HTR-8/SVneo (cell line): ENCODE measurements around the gene HDGFL2.

Experiments used
- DNase-seq: peaks from one replicate; pipeline ENCODE4 v3.0.0; 2011; ENCODE audit warnings: low spot score, mixed read lengths; ENCODE audit not compliant: insufficient read length
- FAIRE-seq: peaks from 2 replicates; lab custom pipeline; 2011; peaks lifted over from hg19 to GRCh38; lab: Jason Lieb, UNC

HDGFL2 gene

DNA sequence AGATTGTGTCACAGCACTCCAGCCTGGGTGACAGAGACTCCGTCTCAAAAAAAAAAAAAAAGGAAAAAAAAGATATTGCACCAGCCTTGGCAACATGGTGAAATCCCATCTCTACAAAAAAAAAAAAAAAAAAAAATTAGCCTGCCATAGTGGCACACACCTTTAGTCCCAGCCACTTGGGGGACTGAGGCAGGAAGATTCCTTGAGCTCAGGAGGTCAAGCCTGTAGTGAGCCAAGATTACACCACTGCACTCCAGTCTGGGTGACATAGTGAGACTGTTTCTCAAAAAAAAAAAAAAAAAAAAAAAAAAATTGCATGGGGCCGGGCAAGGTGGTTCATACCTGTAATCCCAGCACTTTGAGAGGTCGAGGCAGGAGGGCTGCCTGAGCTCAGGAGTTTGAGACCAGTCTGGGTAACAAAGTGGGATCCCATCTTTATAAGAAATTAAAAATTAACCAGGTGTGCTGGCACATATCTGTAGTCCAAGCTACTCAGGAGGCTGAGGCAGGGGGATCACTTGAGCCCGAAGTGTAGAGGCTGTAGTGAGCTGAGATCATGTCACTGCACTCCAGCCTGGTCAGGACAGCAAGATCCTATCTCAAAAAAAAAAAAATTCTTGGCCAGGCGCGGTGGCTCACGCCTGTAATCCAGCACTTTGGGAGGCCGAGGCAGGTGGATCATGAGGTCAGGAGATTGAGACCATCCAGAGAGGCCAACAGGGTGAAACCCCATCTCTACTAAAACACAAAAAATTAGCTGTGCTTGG is 7.1 kb upstream of the HDGFL2 start:
- DNase-seq = no peak
- no peak for FAIRE-seq

DNA sequence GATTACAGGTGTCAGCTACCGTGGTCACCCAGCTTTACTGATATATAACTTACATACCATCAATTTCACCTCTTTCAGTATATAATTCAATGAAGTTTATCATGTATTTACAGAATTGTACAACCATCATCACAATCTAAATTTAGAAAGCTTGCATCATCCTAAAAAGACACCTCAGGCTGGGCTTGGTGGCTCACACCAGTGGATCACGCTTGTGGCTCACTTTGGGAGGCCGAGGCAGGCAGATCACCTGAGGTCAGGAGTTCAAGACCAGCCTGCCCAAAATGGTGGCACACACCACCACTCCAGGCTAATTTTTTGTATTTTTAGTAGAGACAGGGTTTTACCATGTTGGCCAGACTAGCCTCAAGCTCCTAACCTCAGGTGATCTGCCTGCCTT is 4.3 kb upstream of the HDGFL2 start:
- FAIRE-seq (no peak), DNase-seq (no peak)

DNA sequence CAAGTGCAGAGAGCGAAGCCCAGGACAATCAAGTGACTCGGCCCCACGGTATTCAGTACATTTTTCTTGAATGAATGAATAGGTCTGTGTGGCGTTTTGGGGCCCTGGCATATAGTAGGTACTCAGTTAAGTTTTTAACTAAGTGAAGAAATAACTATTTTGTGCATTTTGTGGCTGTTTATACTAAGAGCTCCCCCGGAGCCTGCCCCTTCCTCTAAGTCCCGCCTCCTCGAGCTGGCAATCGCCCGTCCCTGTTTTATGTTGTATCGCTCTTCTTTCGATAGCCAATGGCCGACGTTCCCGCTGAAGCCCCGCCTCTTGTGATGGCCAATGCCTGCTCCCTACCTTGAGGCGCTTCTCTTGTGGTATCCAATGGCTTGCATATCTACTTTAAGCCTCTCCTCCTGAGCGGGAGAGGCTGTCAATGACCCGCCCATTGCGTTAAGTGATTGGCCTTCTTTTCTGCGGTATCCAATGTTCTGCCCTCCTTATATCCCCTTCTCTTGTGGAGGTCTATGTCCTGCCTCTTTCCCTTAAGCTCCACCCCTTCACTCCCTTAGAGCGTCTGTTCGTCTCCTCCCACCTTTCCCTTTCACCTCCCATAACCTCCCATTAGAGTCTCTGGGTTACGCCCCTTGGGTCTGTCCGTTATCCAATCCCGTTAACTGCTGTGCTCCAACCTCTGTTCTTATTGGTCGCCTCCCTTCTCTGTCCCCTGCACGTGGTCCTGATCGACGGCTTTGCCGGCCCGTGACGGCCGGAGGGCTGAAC is 509 bp upstream of the HDGFL2 start:
- peak; percentile 97 for FAIRE-seq
- peak; percentile 95 for DNase-seq

DNA sequence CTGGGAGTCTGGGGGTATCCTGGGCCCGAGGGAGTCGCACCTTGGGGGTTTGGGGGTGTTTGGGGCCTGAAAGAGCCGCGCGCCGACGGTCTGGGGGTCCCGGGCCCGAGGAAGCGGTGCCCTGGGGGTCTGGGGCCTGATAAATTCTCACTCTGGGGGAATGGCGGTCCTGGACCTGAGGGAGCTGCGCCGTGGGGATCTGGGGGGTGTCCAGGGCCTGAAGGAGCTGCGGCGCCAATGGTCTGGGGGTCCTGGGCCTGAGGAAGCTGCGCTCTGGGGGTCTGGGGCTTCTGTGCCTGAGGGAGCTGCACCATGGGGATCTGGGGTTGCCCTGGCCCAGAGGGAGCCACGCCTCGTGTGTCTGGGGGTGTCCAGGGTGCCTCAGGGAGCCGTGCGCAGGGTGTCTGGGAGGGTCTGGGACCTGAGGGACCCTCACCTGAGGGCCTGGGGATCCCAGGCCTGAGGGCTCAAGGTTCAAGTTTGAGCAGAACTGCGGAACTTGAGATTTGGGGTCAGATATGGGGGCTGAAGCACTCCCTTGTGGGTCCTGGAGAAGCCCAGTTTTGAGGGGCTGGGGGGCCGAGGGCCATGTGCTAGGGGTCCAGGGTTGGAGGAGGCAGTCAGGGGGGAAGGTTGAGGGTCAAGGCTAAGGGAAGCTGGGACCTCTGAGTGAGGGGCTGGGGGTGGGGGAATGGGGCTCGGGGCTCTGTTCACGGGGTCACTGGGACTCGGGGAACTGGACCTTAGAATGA is 1.1 kb downstream of the HDGFL2 start:
- DNase-seq (no peak), FAIRE-seq (no peak)

DNA sequence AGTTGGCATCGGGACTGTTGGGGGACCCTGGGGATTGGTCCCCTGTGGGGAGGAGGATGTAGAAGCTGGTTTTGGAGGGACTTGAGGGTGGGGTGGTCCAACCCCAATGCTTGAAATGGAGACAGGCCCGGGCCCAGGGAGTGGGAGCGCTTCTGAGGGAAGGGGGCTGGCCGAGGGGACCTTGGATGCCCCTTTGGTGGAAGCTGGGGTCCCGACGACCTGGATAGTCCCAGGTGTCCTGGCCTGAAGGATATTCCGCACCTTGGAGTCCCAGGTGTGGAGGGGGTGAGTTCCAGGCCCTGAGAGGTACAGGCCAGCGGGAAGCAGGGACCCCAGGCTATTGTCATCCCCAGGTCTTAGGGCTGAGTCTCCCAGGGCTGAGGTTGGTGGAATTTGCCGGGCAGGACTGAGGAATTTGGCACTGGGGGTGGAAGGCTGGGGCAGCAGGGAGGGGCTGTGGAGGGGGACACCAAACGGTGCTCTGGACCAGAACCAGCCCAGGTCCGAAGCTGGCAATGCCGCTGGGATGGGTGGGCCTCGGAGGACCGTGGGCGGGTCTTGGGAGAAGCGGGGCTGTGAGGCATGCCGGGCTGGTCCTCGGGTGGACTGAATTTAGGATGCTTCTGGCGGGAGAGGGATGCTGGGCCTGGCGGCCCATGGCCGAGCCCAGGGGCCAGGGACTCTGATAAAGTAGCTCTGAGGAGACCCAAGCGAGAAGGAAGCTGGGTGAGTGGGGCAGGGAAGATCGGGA is 1.8 kb downstream of the HDGFL2 start:
- DNase-seq = no peak

DNA sequence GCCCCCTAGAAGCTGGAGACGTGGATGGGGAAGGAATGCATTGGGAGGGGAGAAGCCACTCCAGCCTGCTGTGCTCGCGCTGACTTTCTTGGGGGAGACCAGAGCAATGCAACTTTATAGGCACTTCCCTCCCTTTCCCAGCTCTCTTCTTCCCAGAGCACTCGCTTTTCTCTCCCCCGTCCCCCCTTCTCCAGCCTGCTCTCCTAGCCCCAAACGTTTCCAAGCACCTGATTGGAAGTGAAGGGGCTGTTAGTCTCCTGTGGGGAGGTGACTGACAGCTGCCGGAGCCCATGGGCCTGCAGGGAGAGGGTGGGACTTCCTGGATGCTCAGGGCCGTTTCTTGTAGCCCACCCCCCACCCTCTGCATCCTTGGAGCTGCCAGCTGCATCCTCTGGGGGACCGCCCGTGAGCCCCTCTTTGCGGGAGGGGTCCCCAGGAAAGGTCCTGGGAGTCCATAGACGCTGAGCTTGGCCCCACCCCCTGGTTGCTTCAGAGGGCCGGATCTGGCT is 2.5 kb downstream of the HDGFL2 start:
- FAIRE-seq = no peak
- DNase-seq = peak; percentile 83

More for the DNA sequence above, 1.8 kb downstream of the HDGFL2 start:
- no peak for FAIRE-seq

DNA sequence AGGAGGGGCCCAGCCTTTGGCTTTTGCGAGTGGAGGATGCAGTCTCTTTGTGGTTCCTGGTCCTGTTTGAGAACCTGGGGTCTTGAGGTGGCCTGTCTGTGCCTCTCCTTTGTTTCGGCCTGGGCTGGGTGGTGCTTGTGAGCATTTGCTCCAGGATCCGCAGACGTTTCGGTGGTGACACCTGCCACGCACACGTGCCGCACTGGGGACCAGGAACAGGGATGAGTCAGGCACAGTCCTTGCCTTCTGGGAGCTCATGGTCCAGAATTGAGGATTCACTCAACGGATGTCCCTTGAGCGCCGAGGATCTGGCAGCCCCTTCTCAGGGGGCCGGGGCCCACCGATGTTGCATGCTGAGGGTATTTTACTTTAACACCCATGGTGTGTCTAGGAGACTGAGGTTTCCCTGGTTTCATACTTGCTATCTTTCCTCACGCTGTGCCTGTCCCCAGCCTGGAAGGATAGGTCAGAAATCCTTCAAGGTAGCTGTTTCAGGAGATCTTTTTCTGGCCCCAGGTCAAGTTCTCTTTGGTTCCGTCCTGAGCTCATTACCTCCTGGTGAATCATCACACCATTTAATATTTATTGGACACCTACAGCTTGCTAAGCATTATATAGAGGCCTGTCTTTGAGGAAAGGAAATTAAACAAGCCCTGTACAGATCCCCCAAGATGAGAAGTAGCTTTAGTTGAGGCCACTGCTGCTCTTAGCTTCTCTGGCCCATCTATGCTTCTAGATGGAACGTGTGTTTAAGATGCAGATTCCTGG is 5.1 kb downstream of the HDGFL2 start:
- FAIRE-seq = no peak
- no peak for DNase-seq

DNA sequence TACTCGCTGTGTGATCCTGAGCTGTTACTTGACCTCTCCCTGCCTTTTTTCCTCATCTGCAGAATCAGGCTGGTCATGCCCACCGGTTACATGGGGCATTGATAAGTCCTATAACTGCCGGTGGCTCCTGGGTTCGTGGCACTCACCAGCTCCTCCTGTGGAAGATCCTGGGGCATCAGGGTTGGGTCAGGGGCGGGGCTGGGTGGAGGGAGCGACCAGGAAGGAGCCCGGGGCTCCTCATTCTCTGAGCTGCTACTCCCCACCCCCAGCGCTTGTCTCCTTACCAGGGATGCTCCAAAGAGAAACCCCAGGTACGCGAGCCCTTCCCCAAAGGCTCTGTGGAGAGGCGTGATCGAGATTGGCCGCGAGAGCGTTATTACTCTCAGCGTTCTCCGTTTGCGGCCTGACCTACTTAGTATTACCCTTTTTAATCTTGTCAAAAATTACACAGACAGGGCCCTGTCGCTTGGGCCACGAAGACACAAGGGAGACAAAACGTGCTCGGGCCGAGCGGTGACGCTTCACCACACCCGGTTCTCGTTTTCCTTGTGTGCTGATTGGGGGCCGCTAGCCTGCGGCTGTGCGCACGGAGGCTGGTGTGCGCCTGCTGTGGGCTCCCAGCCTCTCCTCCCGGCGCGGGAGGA is 10.7 kb downstream of the HDGFL2 start:
- no peak for FAIRE-seq

DNA sequence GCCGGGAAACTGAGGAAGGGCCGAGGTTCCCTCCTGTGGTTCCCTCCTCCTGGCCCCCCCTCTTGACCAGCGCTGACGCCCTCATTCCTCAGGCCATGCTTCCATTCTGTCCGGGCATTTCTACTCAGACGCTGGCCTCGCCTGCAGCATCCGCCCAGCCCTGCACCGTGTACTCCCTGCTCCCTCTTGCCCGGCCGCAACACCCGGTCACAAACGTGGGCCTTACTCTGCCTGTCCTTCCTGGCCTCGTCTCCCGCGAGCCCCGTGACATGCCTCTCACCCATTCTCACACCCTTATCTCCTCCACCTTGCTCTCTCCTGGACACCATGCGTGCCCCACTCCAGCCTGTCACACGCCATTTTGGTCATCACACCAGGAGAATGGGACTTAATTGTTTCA is 11.3 kb downstream of the HDGFL2 start:
- FAIRE-seq (no peak), DNase-seq (no peak)

More for the DNA sequence above, 10.7 kb downstream of the HDGFL2 start:
- no peak for DNase-seq

DNA sequence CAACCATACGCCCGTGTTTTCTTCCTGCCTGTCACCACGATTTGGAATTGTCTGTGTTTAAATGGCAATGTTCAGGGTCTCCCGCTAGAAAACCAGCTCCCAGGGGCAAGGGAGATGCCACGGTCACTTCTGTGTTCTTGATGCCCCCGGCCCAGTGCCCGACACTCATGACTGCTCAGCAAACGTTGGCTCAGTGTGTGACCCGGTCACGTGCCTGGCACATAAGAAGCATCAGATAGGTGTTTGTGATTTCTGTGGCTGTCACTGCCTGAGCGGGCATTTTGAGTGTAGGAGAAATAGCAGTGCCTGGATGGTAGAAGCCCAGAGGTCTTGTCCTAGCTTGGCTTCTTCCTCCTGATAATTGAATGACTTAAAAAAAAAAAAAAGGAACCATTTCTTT is 15.5 kb downstream of the HDGFL2 start:
- DNase-seq = no peak
- no peak for FAIRE-seq

DNA sequence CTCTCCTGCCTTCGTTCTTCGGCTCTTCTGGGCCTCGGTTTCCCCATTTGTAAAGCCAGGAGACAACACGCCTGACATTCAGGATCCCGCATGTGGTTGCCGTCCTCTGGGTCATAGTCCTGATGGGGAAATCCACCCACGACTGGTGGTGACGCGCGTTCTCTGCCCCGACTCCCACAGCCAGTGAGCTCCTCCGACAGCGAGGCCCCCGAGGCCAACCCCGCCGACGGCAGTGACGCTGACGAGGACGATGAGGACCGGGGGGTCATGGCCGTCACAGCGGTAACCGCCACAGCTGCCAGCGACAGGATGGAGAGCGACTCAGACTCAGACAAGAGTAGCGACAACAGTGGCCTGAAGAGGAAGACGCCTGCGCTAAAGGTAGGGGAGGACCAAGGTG is 16.4 kb downstream of the HDGFL2 start:
- FAIRE-seq = no peak
- no peak for DNase-seq

DNA sequence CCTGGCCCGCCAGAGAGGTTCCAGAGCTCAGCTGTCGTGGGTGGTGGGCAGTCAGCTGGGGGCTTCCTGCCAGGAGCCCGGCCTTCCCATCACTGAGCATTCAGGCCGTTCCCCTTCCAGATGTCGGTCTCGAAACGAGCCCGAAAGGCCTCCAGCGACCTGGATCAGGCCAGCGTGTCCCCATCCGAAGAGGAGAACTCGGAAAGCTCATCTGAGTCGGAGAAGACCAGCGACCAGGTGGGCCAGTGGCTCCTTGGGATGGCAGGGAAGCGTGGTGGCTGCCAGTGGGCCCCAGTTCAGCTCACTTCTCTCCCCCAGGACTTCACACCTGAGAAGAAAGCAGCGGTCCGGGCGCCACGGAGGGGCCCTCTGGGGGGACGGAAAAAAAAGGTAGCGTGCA is 19.3 kb downstream of the HDGFL2 start:
- no peak for FAIRE-seq

DNA sequence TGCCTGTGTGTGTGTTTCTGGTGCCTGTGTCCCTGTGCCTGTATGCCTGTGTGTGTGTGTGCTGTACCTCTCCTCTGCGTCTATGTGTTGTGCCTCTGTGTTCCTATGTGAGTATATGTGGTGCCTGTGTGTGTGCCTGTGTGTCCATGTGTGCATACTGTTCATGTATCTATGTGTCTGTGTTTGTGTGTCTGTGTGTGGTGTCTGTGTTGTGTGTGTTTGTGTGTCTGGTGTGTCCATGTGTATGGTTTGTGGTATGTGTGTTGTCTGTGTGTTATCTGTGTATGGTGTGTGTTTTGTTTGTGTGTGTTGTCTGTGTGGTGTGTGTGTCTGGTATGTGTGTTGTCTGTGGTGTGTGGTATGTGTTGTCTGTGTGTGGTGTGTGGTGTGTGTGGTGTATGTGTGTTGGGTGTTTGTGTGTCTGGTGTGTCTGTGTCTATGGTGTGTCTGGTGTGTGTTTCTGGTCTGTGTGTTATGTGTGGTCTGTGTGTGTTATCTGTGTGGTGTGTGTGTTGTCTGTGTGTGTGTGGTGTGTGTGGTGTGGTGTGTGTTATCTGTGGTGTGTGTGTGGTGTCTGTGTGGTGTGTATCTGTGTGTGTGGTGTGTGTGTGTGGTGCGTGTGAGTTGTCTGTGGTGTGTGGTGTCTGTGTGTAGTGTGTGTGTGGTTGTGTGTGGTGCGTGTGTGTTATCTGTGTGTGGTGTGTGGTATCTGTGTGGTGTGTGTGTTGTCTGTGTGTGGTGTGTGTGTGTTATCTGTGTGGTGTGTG is 20.4 kb downstream of the HDGFL2 start:
- peak; percentile 98 for FAIRE-seq

More for the DNA sequence above, 19.3 kb downstream of the HDGFL2 start:
- DNase-seq = no peak

DNA sequence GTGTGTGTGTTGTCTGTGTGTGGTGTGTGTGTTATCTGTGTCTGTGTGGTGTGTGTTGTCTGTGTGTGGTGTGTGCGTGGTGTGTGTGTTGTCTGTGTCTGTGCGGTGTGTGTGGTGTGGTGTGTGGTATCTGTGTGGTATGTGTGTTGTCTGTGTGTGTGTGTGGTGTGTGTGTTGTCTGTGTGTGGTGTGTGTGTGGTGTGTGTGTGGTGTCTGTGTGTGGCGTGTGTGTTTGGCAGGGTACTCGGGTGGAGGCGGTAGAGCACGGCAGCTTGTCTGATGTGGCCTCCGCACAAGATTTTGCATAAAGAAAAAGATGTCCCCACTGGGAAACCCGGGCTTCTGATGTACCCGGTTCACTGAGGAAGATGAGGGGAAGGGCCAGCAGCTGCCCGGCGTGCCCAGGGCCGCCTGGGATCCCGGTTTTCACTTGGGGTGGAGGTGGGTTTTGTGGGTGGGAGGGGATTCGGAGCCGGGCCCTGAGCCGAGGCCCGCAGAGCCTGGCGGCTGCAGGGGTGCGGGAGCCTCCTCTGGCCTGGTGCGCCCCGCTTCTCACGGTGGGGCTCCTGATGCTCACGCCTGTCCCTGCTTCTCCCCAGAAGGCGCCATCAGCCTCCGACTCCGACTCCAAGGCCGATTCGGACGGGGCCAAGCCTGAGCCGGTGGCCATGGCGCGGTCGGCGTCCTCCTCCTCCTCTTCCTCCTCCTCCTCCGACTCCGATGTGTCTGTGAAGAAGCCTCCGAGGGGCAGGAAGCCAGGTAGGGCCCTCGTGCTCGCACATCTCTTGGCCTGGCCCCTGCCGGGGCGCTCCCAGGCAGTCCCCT is 21.2 kb downstream of the HDGFL2 start:
- DNase-seq (no peak), FAIRE-seq (no peak)

More for the DNA sequence above, 20.4 kb downstream of the HDGFL2 start:
- DNase-seq = no peak

DNA sequence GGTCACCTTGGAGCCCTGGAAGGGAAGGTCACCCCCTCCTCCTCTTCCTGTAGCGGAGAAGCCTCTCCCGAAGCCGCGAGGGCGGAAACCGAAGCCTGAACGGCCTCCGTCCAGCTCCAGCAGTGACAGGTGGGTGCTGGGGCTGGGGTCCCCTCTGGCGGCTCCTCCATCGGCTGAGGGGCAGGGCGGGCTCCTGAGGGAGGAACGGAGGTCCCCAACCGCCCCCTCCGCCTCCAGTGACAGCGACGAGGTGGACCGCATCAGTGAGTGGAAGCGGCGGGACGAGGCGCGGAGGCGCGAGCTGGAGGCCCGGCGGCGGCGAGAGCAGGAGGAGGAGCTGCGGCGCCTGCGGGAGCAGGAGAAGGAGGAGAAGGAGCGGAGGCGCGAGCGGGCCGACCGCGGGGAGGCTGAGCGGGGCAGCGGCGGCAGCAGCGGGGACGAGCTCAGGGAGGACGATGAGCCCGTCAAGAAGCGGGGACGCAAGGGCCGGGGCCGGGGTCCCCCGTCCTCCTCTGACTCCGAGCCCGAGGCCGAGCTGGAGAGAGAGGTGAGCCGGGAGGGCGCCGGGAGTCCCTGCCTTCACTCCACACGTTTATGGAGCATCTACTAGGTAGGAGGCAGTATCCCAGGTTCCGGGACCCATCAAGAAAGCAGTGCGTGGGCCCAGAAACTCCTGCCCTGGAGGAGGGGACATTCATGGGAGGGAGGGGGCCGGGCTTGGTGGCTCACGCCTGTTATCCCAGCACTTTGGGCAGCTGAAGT is 22.0 kb downstream of the HDGFL2 start:
- FAIRE-seq = no peak

DNA sequence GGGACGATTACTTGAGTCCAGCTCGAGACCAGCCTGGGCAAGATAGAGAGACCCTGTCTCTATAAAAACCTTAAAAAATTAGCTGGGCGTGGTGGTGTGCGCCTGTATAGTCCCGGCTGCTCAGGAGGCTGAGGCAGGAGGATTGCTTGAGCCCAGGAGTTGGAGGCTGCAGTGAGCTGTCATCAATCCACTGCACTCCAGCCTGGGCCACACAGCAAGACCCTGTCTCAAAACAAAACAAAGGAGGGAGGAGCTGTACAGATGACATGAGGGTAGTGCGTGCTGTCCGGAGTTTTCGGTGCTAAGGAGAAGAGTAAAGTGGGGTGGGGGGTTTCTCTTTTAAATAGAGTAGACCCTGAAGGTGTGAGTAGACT is 22.6 kb downstream of the HDGFL2 start:
- FAIRE-seq = no peak
- DNase-seq = no peak

More for the DNA sequence above, 22.0 kb downstream of the HDGFL2 start:
- DNase-seq = no peak
